Right lobe of liver (tissue), 6 donors: ENCODE results near the gene SGSM2. TPM values are rescaled to one million over a fixed set of nuclear protein-coding genes. Genes with fewer than 3 reads are reported as not detected.

Experiments
- ATAC-seq, 4 donors: fragments of 200-7000 bp; cut with Tn5 transposase; one replicate each; pipeline ENCODE4 v1.9.1; 2020; ENCODE audit warnings: mild to moderate bottlenecking in 4 of 4, moderate library complexity in 4 of 4
- DNase-seq, 3 donors: peaks; one replicate each; pipeline ENCODE4 v3.0.0-alpha.2; 2020
- H3K27ac ChIP-seq, 3 donors: fragments of 200-600 bp; one replicate each; pipeline ENCODE4 v1.8.0; 2022
- H3K27me3 ChIP-seq, 2 donors: fragments of 200-600 bp; one replicate each; pipeline ENCODE4 v1.8.0; 2022
- H3K36me3 ChIP-seq, 4 donors: fragments of 200-600 bp; sonication (generic) in 1 of 4; one replicate each; pipeline versions ENCODE4 v1.5.1 to v1.8.0; 2017 to 2022; ENCODE audit warnings: control low read depth in 1 of 4
- H3K4me1 ChIP-seq, 4 donors: fragments of 200-600 bp; sonication (generic) in 1 of 4; one replicate each; pipeline versions ENCODE4 v1.5.1 to v1.8.0; 2017 to 2022; ENCODE audit warnings: control low read depth in 1 of 4
- H3K4me3 ChIP-seq, 3 donors: fragments of 200-600 bp; one replicate each; pipeline ENCODE4 v1.8.0; 2022
- H3K9me3 ChIP-seq, 4 donors: fragments of 200-600 bp; sonication (generic) in 1 of 4; one replicate each; pipeline versions ENCODE4 v1.5.1 to v1.8.0; 2017 to 2022; ENCODE audit warnings: control low read depth in 1 of 4
- POLR2A ChIP-seq: fragments of 450-650 bp; IDR thresholded peaks from one replicate; pipeline ENCODE4 v1.6.1; 2017; ENCODE audit warnings: antibody characterized with exemption, mild to moderate bottlenecking
- WGBS: methylation state at CpG from one replicate; pipeline ENCODE4 v1.1.6; 2018; ENCODE audit warnings: low coverage, low lambda C conversion rate; ENCODE audit not compliant: insufficient coverage; ENCODE audit errors: missing lambda C conversion rate; 5-methylcytosine and 5-hydroxymethylcytosine counted together
- intact Hi-C, 2 donors: fragments of 100-400 bp; cut with DNase I; formaldehyde crosslinking; loops; one replicate each; pipeline versions ENCODE4 v1.11.2 to v1.14.1; 2022
- total RNA-seq, 6 experiments: library from RNA; depleted of rRNA in 2 of 6; stranded (reverse); fragments of >200 nt in 2 of 6; fragmentation: NEBNext Ultra II Directional in 3 of 6; extraction: Animal tissue kit (Norgen Biotek cat#: 25700) in 3 of 6; gene quantifications; one replicate each; pipeline versions ENCODE4 v1.1.0 to v1.2.4, GENCODE V29; 2016 to 2023
- TF ChIP-seq, protein P1 (sequence below), 4 donors: fragments of 200-600 bp in 3 of 4; fragments of 450-650 bp in 1 of 4; IDR thresholded peaks; one replicate each; pipeline versions ENCODE4 v1.5.1 to v1.8.0; 2016 to 2022; ENCODE audit warnings: antibody characterized with exemption in 4 of 4, mild to moderate bottlenecking in 2 of 4
- donor health status: DM: no; HTN: yes; CAD: no.
- donor health status: DM: no; HTN: no; CAD: no.
- donor health status: DM: no; HTN: no; CAD: no.
- donor health status: DM: no; HTN: yes; CAD: no.
- donor health status: DM: no; HTN: yes; CAD: no.

SGSM2 gene
- total RNA-seq, 6 experiments from 2014 or later: 6.0 to 17.2 (median 13.2) TPM

DNA sequence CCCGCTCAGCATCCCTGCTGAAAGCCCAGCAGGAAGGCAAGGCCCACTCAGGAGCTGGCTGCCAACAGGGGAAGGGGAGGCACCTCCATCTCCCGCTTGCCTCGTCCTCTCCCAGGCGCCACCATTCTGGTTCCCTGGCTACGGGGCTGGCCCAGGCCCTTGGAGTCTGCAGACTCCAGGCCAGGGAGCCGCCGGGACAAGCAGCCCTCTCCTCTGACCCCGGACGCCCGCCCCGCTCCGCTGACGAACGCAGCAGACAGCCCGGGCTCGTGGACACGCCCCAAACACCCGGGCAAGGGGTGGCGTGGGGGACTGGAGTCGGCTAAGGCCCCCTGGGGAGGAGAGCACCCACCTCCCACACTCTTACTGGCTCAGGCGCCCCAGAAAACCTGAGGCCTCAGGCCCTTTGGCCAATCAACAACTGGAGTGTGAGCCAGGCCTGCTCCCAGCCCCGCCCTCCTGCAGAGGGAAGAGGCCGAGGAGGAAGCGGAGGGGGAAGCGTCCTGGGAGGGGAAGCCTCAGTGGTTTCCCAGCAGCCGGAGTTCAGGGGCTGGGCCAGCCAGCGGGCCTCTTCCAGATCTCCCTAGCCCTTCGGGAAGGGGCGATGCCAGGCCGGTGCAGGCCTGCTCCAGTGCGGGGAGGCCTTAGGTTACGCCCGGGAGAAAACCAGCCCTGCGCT is 59.4 kb downstream of the SGSM2 start:
- H3K4me1 ChIP-seq: peaks cover 2 to 37% (median 16%) of the 10 kb centered on the region in 4 donors
- peak overlapping the region; percentile 60 to 99 (median 95) for H3K27ac ChIP-seq
- H3K9me3 ChIP-seq: no peaks in the 10 kb centered on the region
- DNase-seq (peak; percentile 86 to 91 (median 91)), ATAC-seq (peak; percentile 1 to 9 (median 2))
- H3K27me3 ChIP-seq: no peaks in the 10 kb centered on the region
- intact Hi-C loops: no loop called here
- H3K4me3 ChIP-seq: peak overlapping the region in 1 of 3 donors; percentile 11
- TF ChIP-seq, protein P1, sequence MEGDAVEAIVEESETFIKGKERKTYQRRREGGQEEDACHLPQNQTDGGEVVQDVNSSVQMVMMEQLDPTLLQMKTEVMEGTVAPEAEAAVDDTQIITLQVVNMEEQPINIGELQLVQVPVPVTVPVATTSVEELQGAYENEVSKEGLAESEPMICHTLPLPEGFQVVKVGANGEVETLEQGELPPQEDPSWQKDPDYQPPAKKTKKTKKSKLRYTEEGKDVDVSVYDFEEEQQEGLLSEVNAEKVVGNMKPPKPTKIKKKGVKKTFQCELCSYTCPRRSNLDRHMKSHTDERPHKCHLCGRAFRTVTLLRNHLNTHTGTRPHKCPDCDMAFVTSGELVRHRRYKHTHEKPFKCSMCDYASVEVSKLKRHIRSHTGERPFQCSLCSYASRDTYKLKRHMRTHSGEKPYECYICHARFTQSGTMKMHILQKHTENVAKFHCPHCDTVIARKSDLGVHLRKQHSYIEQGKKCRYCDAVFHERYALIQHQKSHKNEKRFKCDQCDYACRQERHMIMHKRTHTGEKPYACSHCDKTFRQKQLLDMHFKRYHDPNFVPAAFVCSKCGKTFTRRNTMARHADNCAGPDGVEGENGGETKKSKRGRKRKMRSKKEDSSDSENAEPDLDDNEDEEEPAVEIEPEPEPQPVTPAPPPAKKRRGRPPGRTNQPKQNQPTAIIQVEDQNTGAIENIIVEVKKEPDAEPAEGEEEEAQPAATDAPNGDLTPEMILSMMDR (IDR thresholded peaks at IDR 0.05): no peak
- TF ChIP-seq POLR2A: no peak
- no peaks in the 10 kb centered on the region for H3K36me3 ChIP-seq
- 0% methylated on average over 1 of the region's 34 CpGs for WGBS

DNA sequence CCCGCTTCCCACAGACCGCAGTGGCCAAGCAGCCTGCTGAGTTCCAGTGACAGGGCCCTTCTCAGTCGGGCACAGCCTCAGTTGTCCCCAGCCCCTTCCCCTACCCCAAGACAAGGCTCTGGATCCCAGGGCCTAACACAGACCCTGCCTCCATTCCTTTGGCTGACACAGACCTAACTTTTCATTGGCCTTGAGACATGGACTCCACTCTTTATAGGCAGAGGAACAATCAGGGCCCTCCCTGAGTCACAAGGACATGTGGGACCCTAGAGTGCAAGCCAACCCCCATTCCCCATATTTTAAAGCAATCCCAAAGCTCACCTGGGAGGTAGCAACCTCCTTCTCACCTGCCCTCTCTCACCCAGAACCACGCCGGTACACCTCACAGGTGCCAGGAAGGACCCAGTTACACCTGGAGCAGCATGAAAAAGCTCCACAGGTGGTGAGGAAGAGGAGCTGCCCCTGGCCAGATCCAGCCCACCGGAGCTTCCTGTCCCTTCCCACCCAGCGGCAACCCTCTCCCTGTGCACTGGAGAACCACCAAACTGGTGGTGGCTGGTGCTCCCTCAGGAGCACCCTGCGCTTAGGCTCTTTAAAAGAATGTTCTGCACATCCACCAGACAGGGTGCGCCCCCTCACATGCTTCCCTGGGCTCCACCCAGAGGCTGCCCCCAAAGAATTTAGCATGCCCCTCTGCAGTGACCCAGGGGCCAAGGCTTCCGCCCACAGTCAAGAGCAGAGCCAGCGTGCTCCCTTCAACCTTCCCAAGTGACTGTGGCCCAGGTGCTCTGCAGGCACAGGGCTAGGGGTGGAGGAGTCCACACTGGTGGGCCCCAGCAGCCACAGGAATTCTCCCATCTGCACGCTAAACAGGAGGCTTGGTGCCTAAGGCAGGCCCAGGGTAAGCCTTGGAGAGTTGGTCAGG is 60.2 kb downstream of the SGSM2 start:
- Histone ChIP-seq H3K36me3 (no peaks in the 10 kb centered on the region), H3K27ac (peak overlapping the region; percentile 60 to 99 (median 95)), H3K9me3 (no peaks in the 10 kb centered on the region), H3K27me3 (no peaks in the 10 kb centered on the region), H3K4me1 (peaks cover 2 to 31% (median 14%) of the 10 kb centered on the region in 4 donors), H3K4me3 (peak overlapping the region in 1 of 3 donors; percentile 11)
- TF ChIP-seq, protein P1 (IDR thresholded peaks at IDR 0.05): no peak
- TF ChIP-seq POLR2A: no peak
- DNase-seq: peak in 1 of 3 donors; percentile 54
- WGBS: 90% methylated on average over 2 of the region's 12 CpGs
- ATAC-seq: no peak
- intact Hi-C loops: no loop called here

DNA sequence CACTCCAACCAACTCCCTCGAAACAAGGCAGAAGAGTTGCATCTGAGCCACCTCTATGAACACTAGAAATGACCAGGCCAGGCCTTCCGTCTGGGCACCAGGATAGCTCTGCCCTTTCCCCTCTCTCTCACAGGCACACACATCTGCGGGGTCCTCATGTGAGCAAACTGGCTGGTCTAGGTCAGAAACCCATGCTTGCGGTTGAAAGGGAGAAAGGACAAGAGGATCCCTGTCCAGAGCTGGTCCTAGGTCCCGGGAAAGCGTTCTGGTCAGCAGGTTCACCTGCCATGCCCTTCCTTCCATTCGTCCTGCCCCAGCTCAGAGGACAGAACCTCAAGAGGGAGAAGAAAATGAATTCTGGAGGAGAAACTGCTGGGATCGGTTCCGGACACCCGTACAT is 60.9 kb downstream of the SGSM2 start:
- Histone ChIP-seq H3K4me1 (peaks cover 2 to 31% (median 15%) of the 10 kb centered on the region in 4 donors), H3K27me3 (no peaks in the 10 kb centered on the region), H3K9me3 (no peaks in the 10 kb centered on the region), H3K36me3 (no peaks in the 10 kb centered on the region), H3K4me3 (peak overlapping the region in 1 of 3 donors; percentile 85), H3K27ac (peak overlapping the region; percentile 84 to 99 (median 95))
- ATAC-seq (no peak), DNase-seq (peak in 1 of 3 donors; percentile 49)
- WGBS: 45% methylated on average over 4 of the region's 10 CpGs
- intact Hi-C loops: no loop called here
- no peak for TF ChIP-seq POLR2A
- TF ChIP-seq, protein P1 (IDR thresholded peaks at IDR 0.05): no peak

DNA sequence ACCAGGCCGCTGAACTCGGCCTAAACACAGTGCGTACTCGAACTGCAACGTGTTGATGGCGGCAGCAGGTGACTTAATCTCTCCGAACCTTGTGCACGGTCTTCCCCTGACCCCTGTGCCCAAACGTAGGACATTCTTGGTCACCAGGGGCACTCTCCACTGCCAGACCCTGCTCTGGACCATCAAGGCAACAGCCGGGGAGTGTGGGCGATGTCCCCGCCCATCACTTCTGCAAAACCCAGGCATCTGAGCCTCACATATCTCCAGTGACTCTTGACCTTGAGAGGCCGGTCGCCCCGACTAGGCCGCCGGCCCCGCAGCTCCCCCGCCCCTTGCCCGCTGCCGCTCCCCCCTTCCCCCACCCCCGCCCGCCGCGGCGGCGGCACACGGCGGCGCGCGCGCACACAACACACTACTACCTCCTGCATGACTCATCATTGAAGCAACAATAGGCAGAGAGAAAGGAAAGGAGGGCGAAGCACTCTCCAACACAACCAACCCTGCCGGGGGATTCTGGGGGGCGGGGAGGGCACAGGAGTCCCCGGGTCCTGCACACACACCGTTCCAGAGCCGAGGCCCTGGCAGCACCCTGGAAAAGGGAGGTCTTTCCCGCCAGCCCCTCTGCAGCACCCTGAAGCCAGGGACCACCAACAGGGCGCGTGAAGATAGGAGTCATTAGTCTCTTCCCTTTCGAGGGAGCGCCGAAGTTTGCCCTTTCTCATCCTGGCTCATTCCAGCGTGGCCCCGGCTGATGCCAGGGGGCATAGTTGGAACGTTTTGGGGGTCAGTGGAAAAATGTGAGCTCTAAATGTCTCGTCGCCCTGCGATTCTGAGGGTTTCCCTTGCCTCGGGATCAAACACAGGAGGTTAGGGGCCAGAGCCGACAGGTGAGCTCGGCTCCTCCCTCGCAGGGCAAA is 61.6 kb downstream of the SGSM2 start:
- DNase-seq: peak; percentile 65 to 70 (median 67)

More for the DNA sequence above, 61.6 kb downstream of the SGSM2 start:
- H3K4me1 ChIP-seq: peaks cover 2 to 38% (median 18%) of the 10 kb centered on the region in 4 donors
- H3K27me3 ChIP-seq: no peaks in the 10 kb centered on the region
- TF ChIP-seq, protein P1 (IDR thresholded peaks at IDR 0.05): no peak
- TF ChIP-seq POLR2A: no peak
- WGBS: 11% methylated on average over 24 of the region's 55 CpGs
- no peaks in the 10 kb centered on the region for H3K9me3 ChIP-seq
- intact Hi-C loops: no loop called here
- peak overlapping the region; percentile 84 to 99 (median 95) for H3K27ac ChIP-seq
- H3K4me3 ChIP-seq: peak overlapping the region; percentile 65 to 85 (median 68)
- H3K36me3 ChIP-seq: no peaks in the 10 kb centered on the region
- peak in 1 of 4 donors; percentile 5 for ATAC-seq
